C4-2B (cell line): Measurements from ENCODE around the gene JARID2.

Source experiments
- ZFX ChIP-seq: fragments of 450-650 bp; IDR thresholded peaks from 2 replicates; pipeline ENCODE4 v1.6.1; 2017
- TF ChIP-seq, protein P1 (sequence below): fragments of 450-650 bp; conservative IDR thresholded peaks from 2 replicates; pipeline ENCODE4 v1.5.1; 2017; ENCODE audit warnings: mild to moderate bottlenecking

DNA sequence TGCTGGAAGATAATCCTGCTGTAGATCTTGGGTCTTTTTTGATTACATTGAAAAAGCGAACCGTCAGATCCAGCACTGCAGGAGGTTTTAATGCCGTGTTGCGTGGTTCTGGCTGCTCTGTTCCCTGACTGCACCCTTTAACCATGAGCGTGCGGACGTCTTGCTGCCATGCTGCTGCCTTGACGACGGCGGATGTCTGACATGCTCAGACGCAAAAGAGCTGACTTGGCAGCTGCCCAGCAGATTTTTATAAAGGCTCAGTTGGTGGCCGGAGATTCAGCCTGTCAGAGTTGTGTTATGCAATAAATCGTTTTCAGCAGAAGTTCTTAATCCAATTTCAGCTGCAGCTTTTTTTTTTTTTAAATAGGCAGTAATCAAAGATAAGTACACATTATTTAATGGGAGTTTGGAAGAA is 119.4 kb downstream of the JARID2 start:
- TF ChIP-seq, protein P1, sequence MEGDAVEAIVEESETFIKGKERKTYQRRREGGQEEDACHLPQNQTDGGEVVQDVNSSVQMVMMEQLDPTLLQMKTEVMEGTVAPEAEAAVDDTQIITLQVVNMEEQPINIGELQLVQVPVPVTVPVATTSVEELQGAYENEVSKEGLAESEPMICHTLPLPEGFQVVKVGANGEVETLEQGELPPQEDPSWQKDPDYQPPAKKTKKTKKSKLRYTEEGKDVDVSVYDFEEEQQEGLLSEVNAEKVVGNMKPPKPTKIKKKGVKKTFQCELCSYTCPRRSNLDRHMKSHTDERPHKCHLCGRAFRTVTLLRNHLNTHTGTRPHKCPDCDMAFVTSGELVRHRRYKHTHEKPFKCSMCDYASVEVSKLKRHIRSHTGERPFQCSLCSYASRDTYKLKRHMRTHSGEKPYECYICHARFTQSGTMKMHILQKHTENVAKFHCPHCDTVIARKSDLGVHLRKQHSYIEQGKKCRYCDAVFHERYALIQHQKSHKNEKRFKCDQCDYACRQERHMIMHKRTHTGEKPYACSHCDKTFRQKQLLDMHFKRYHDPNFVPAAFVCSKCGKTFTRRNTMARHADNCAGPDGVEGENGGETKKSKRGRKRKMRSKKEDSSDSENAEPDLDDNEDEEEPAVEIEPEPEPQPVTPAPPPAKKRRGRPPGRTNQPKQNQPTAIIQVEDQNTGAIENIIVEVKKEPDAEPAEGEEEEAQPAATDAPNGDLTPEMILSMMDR = no peak
- no peak for TF ChIP-seq ZFX
